ELR (cell line): ENCODE data around the gene CCDC40.

Experiments used
- DNase-seq: peaks from one replicate; pipeline ENCODE4 v3.0.0-alpha.2; 2015; ENCODE audit warnings: low read depth

The CCDC40 gene

DNA sequence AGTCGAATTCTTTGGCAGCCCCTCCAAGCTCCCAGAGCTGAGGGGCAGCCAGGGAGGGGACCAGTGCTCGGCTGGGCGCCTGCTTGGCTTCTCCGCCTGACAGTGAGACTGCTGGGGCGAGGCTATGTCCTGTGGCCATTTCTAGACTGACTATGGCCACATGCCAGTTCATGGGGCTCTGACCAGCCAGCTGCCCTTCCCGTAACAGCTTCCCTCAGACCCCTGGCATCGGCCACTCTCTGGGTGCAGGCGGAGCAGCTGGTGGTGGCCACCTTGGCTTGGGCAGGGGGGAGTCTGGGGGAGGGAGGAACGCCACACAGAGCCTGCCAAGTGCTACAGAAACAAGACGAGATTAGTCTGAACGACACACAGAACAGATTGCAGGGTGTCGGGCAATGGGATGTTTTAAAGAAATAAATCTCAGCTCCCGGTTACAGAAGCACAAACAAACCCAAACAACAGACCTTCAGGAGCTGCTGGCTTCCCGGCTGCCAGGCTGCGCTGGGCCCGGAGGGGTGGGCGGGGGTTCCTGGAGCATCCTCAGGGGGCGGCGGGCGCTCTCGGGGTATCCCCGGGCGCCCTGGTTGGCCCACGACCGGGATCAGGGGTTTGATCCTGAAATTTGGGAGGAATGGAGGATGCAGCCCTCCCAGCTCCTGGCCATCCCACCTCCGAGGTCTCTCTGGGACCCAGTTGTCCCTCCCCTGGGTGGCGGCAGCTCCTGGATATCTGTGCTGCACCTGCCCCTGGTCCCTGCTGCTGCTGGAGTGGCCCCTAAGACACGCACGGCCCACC is 35.3 kb upstream of the CCDC40 start:
- no peak for DNase-seq

DNA sequence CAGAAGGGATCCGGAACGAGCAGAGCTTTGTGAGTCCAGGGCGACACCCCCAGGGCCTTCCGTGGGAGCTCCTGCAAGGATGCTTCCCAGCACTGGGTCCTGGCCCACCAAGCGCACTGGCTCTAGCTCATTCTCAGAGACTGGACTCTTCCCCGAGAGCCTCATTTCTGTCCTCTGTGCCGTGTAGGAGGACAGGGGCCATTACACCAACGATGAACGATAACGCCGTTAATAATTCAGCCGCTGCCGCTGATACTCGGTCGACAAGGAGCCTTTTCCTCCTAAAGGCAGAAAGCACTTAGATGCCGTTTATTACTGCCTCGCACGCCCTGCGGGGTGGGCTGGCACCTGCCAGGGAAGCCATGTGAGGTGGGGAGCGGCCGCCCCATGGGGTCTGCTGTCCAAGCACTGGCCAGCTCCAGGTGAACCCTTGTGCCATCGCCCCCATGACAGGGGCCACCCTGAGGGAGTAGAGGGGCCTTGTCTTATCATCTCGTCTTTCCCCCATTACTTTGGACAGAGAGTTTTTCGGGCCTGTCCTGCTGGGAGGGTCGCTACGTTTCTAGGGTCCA is 34.3 kb upstream of the CCDC40 start:
- DNase-seq, result no peak

- no peak for DNase-seq
These were observed 33.6 kb upstream of the CCDC40 start for GRCh38 chr17:80002690-80003490.

DNA sequence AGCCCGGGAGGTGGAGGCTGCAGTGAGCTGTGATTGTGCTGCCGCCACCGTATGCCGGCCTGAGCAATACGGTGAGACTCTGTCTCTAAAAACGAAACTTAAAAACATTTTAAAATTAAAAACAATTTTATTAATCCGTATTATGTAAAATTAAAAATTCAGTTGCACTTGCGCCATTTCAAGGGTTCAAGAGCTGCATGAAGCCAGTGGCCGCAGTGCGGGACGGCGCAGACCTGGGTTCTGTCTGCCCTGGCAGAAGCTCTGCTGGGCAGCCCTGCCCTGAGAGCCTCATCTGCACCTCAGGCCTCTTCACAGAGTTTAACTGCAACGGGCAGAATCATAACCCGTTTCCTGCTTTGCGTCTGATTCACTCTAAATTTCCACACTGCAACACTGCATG is 32.5 kb upstream of the CCDC40 start:
- DNase-seq, result no peak

- peak; percentile 60 for DNase-seq
These were observed 30.8 kb upstream of the CCDC40 start for GRCh38 chr17:80005360-80006338.

DNA sequence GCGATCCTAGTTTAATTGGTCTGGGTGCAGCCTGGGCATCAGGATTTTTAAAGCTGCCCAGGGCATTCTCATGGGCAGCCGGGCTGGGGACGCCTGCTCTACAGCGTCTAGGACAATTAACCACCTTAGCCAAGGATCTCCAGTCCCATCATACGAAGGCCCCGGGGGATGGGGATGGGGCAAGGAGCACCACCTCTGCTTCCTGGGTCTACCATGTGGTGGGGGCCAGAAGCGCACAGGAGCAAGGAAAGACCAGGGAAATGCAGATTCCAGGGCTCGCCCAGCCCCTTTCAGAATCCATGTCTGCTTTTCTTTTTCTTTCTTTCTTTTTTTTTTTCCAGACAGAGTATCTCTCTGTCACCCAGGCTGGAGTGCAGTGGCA is 30.1 kb upstream of the CCDC40 start:
- DNase-seq, result no peak

DNA sequence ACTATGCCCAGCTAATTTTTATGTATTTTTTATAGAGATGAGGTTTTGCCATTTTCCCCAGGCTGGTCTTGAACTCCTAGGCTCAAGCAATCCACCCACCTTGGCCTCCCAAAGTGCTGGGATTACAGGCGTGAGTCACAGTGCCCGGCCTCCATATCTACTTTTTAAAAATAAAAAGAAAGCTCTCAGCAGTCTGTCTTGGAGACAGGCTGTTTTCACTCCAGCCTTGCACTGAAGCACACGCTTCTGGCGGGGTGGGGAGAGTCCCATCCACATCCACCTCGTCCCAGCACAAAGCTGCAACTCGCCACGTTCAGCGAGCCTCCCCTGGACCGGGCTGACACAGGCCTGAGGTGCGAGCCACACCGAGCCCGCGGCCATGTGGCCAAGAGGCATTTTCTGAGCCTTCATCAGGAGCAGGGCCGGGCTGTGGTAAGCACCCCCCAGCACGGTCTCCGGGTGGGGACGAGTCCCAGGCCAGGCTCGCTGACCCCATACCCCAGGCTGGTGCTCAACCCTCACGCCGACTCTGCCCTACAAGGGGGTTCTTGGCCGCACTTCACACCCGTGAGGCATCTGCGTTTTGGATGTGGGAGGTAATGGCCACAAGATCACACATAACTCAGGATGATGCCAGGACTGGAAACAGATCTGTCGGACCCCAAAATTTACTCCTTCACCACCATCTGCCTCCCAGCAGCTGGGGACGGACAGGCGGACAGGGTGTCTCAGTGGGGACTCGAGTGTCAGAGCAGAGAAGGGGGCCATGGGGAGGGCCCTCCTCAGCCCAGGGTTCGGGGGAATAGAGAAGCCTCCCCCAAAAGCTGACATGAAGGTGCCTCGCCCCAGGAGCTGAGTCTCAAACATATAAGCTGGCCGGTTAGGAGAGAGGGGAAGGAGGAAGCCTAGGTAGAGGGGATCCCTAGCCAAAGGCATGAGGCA is 29.4 kb upstream of the CCDC40 start:
- no peak for DNase-seq

DNA sequence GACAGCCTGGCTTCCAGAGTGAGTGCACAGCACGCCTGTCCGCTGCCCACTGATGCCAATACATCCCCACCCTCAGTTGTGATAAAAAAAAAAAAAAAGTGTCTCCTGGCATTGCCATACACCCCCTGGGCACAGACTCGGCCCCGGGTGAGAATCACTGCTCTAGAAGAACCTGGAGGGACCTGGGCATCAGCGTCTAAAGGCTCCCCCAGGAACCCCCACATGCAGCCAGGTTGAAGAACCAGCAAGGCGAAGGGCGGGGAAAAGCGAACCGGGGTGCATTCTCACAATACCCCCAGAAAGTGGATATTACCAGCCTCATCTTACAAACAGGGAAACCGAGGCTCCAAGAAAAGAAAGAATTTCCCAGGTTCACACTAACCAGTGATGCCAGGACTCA is 28.5 kb upstream of the CCDC40 start:
- DNase-seq, result no peak

DNA sequence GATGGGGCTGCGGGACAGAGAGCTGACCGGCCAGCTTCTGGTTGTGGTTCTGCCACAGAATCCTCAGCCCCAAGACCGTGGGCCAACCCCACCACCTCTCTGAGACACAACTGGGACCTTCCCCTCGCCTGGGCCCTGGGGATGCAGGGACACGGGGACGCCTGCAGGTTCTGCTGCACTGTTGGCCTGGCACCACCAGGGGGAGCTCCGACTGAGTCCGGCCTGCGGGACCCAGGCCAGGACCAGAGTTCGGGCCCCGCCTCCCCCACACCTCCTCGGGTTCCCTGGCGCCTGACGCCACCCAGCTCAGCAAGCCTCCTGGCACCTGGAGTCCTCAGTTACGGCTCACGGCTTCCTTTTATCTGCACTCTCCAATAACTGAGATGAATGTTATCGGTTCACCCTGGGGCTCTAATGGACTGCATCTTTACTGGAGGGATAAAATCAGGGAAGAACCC is 28.0 kb upstream of the CCDC40 start:
- peak; percentile 80 for DNase-seq

DNA sequence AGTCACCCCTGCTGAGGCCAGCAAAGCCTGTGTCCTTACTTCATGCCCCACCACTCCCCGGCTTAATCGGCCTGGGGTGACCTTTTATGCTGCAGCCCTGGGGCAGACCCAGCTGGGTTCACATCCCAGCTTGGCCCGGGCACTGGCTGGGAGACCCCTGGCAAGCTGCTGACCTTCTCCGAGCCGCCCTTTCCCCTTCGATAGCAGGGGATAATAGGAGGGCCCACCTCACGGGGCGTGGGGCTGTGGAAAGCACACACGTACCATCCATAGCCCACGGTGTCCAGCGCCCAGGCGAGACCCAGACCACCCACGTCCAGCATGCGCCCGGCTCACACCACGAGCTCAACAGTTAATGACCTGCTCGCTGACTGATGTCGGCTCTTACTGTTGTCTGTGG is 27.6 kb upstream of the CCDC40 start:
- DNase-seq, result no peak

DNA sequence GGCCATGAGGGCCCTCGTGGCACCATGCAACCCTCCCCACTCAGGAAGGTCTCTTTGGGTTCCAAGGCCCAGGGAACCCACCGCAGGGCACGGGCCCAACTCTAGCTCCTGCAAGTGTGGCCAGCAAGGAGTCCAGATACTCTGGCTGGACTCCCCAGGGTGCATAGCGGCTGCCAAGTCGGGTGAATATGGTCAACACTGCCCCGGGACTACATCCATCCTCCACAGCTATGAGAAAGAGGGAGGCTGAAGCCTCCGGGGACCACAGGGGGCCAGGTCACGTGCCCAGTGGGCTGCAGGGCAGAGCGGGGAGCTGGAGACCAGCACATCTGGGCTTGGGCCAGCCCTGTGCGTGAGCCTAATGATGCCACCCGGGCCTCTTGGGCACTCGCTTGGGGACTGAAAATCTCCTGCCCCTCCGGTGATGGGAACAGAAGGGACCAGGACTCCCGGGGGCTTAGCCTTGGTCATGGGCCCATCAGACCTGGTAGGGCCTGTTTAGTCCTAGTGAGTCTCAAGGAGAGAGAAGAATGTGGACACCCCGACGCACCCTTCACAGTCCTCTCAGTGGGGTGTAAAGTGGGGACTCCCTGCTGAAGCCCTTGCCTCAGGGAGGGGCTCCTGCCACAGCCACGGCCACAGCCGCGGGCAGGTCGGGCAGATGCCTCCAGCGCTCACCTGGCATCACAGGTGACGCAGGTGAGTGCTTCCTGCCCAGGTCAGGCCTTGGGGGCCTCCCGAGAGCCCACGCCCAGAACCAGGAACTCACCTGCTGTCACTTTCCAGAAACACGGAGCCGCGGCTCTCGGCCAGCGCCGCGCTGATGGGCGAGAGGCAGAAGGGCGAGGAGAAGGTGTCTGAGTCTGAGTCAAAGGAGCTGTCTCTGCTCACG is 26.8 kb upstream of the CCDC40 start:
- no peak for DNase-seq

DNA sequence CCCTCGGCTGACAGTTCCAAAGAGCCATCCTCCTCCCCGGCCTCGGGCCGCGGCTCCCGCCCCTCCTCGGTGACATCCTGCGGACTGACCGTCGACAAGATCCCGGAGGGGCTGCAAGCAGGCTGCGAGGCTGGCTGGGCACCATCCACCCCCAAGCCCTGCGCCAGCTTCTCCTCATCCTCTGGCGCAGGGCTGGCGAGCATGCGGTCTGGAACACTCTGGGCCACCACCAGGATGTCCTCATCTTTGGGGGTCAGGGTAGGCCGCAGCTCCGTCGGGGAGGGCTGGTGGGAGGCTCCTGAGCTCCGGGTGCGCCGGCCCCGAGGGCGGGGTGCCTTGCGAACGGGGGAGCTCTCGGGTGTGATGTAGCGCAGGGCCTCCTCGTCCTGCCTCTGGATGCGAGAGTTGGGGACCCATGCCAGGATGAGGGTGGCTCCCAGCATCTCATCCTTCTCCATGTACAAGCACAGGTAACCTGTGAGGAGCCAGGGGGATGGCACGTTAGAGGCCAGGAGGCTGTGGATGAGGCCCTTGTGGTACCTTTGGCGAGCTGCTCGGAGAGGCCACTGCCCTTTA is 26.1 kb upstream of the CCDC40 start:
- no peak for DNase-seq

DNA sequence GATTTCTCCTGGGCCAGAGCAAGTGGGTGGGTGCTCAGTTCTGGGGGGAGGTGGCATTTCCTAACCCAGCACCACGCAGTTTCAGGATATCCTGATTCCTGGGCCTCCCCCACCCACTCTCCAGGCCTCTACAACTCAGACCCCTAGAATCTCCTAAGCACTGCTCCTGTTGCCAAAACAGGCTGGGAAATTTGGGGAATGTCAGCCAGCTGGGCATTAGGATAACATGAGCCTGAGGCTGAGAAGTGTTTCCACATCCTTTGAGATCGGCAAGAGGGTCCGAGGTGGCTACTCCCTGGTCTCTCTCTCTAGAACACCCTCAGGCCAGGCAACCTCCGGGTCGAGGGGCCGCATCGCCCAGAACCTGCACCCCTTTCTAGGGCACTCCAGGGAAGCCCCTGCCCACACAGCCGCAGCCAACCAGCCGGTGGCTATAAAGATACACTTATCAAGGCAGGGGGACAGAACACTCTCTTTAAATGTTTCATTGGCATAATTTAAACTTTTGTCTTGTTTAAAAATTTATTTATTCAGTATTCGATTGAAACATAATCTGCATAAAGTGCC is 24.4 kb upstream of the CCDC40 start:
- no peak for DNase-seq

GRCh38 chr17:80012765-80013741 is 23.4 kb upstream of the CCDC40 start:
- no peak for DNase-seq

GRCh38 chr17:80017226-80018010 is 19.0 kb upstream of the CCDC40 start:
- no peak for DNase-seq

DNA sequence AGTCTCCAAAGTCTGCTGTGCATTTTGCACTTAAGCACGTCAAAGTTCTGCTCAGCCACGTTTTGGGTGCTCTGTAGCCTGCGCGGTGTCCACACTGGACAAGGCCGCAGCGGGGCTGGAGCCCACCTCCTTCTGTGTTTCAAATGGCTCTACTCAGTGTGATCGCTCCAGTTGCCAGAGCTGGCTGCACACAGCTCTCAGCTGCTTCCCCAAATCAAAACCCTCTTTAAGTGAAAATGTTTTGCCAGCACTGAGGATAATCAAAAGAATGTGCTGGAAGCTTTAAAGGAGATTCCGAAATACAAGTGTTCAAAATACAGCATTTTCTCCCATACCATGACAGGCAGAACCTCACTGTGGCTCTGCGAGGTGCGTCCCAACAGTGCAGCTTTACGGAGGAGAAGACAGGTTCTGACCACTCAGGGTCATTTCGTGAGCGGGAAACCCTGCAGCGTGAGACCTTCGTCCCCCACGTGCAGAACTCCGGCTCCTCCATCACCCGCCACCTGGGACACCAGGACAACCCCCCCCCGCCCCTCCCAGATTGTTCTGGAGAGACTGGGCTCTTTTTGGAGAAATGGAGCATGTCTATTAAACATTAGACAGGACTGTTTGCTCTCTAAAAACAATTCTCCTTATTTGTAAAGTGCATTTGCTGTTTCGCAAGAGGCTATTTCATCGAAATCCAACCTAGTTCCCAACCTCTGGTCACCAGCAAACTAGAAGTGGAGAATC is 17.4 kb upstream of the CCDC40 start:
- DNase-seq, result no peak
